GM12891 (cell line): ENCODE data around the gene PDZRN4.

Experiments
- POU2F2 ChIP-seq: IDR thresholded peaks from 2 replicates; pipeline ENCODE4 v1.6.1; 2011; ENCODE audit warnings: low read depth, mild to moderate bottlenecking, control low read depth, low read length, moderate library complexity
- TAF1 ChIP-seq: IDR thresholded peaks from 2 replicates; pipeline ENCODE4 v1.6.1; 2011; ENCODE audit warnings: low read depth, low read length, control low read depth

DNA sequence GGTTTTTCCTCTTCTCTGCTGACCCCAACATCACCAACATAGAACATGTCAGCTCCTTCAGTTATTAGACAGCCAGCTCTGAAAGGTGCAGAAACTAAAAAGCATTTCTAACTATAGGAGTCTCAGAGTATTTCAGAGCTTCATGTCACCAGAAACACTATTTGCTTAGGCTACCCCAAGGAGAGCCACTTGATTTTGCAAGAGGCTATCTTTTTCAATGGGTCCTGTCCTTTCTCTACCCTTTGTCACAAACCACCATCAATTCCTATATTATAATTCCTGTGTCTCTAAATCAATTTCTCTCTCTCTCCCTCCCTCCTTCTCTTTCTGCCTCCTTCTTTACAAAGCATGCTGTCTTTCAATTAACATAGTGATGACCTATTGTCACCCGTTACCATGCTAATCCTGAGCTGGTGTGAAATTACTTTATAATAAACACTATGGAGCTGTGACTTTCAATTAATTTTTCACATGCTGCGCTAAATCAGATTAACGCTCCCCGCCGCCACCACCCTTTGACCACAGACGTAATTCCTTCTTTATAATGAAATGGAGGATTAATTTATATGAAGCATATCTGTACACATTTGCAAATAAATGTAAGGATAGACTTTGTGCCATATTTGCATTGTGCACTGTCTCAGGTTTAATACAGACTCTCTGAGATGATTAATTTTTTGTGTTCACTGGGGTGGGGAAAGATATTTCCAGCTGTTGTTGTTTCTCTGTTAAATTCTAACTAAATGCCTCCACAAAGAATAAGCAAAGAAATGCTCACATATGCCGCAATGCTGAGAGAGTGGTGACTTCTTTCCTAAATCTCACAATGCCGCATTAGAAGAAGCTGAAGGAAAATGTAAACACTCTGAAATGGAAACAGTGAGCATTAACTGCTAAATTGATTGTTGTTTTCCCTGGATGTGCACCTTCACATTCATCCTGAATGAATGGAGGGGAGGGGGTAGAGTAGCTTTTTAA is 418.6 kb downstream of the PDZRN4 start:
- no peak for TF ChIP-seq POU2F2
- no peak for TF ChIP-seq TAF1
